Testis (tissue), 2 donors: ENCODE measurements around the gene HBA2.

ENCODE experiments used
- CTCF ChIP-seq, 3 experiments: fragments of 450-650 bp in 2 of 3; fragments of 200-600 bp in 1 of 3; sonication (generic) in 1 of 3; IDR thresholded peaks; one replicate each; pipeline ENCODE4 v1.5.1; 2016 to 2019; ENCODE audit warnings: antibody characterized with exemption in 3 of 3, mild to moderate bottlenecking in 2 of 3, moderate library complexity in 1 of 3
- POLR2A ChIP-seq: fragments of 450-650 bp; IDR thresholded peaks from one replicate; pipeline ENCODE4 v1.6.1; 2017; ENCODE audit warnings: antibody characterized with exemption, mild to moderate bottlenecking, moderate library complexity

GRCh38 chr16:177394-177822 is 4.7 kb downstream of the HBA2 start:
- no peak for TF ChIP-seq CTCF (IDR thresholded peaks at IDR 0.05)
- TF ChIP-seq POLR2A: no peak
